GM19023 (cell line): ENCODE data around the gene KCNA10.

Experiments
- ATAC-seq: cut with Tn5 transposase; IDR thresholded peaks from one replicate; pipeline ENCODE4 v1.9.1; 2021; ENCODE audit warnings: mild to moderate bottlenecking, moderate library complexity; ENCODE audit not compliant: unreplicated experiment

KCNA10 gene

DNA sequence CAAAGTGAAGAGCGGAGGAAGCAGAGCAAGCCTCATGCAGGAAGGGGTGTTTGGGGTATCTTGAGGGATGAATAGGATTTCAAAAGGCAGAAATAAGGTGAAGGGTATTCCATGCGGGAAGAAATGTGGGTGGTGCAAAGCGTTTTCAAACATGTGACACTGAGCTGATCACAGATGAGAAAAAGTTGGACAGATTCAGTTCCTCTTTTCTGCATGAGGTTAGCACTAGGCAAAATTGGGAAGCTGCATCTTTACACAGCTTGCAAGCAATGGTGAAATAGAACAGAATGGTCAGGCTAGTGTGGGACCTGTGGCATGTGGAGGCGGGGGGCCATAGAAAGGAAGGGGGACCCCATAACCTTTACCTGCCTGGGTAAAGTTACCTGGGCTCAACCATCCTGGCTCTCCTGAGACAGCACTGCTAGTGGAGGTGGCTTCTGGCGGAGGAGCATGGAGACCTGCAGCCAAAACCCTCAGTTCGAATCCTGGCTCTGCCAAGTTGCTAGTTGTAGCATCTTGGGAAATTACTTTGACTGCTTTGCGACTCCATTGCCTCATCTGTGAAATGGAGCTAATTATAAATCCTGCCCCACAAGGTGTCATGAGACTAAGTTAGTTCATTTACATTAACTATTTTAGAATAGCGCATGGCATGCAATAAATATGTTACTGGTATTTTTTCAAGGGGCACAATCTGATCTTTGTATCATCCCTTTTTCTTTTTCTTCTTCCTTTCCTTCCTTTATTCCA lies 16.4 kb downstream of the KCNA10 start:
- ATAC-seq = no peak

GRCh38 chr1:110501488-110502132 lies 17.4 kb downstream of the KCNA10 start:
- ATAC-seq = no peak

DNA sequence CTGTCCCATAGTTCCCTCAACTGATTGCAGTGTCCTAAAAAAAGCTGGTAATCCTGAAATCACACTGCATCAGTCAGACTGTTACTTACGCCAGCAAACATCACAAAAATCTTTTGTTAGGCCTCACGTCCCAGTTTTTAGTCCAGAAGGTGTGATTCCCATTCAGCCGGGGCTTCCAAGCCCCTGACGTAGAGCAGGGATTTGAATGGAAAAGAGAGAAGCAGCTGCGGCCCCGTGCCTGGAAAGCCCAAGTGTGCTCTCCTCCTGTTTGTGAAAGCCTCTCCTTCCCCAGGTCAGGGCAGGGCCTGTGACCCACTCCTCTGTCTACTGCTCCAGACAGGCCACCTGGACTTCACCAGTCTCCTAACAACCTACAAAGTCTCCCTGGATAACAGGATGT lies 20.7 kb downstream of the KCNA10 start:
- no peak for ATAC-seq

GRCh38 chr1:110495926-110496600 lies 22.9 kb downstream of the KCNA10 start:
- ATAC-seq = no peak

GRCh38 chr1:110494522-110495406 lies 24.2 kb downstream of the KCNA10 start:
- ATAC-seq = no peak

GRCh38 chr1:110494036-110494435 lies 24.9 kb downstream of the KCNA10 start:
- ATAC-seq = no peak

DNA sequence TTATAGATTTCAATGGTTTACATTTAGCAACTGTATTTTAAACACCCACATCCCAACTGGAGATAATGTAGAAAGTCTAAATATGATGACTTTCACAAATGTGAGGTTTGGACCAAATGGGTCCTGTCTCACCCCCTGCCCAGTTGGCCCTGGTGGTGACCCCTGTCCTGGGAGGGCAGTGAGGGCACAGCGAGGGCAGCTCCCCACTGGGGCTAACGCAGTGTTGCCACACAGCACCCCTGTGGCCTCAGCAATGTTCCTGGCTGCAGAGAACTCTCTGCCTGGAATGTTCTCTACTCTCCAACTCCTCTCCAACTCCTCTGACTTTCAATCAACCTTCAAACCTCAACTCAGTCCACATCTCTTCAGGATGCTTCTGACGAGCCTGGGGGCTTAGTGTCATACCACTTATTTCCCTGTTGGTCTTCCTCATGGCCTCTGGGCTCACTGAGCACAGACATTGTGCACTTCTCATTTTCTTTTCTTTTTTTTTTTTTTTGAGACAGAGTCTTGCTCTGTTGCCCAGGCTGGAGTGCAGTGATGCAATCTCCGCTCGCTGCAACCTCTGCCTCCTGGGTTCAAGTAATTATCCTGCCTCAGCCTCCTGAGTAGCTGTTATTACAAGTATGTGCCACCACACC lies 25.8 kb downstream of the KCNA10 start:
- no peak for ATAC-seq

GRCh38 chr1:110492573-110492972 lies 26.4 kb downstream of the KCNA10 start:
- no peak for ATAC-seq

DNA sequence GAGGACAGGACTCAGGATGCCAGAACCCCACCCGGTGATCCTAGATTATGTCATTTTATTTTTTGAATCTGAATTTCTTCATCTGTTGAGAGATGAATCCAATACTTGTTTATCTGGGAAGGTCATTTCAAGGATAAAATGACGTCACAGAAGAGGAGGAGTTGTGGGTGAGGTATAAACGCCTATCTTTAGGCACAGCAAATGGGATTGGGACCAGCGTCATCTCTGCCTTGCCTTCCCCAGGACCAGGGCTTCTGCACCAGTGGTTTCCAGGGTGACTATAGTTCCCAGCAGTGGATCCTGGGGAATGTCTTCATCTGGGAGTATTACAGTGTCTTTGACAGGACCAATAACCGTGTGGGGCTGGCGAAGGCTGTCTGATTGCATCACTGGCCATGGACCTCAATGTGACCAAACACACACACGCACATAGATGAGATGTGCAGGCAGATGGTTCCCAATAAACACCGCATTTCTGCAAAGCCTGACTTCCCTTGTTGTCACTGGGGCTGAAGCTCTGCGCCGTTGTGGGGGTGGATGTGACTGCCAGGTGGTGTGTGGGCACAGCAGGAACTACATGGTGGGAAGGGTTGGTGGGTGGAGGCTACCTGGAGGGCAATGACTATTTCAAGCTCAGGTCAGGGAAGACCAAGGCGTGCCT lies 28.1 kb downstream of the KCNA10 start:
- no peak for ATAC-seq

GRCh38 chr1:110489973-110490542 lies 28.9 kb downstream of the KCNA10 start:
- no peak for ATAC-seq

DNA sequence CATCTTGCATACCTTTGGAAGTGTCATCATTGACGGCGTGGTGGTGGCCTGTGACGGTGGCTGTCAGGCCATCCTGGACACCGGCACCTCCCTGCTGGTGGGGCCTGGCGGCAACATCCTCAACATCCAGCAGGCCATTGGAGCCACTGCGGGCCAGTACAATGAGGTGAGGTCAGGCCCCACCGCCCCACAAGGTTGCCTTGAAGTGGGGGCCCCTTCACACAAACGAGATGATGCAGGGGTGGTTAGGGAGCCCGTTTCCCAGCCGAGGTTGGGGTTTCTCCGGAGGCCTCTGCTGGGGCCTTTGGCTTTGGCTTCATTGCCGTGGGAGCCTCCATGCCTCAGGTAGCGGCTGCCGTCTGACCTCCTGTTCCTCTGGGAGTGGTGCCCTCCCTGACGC lies 29.6 kb downstream of the KCNA10 start:
- ATAC-seq = no peak

- ATAC-seq = no peak
Measured at GRCh38 chr1:110488867-110489266, 30.1 kb downstream of the KCNA10 start.

GRCh38 chr1:110488161-110488560 lies 30.8 kb downstream of the KCNA10 start:
- ATAC-seq = no peak

GRCh38 chr1:110487726-110488125 lies 31.2 kb downstream of the KCNA10 start:
- no peak for ATAC-seq

DNA sequence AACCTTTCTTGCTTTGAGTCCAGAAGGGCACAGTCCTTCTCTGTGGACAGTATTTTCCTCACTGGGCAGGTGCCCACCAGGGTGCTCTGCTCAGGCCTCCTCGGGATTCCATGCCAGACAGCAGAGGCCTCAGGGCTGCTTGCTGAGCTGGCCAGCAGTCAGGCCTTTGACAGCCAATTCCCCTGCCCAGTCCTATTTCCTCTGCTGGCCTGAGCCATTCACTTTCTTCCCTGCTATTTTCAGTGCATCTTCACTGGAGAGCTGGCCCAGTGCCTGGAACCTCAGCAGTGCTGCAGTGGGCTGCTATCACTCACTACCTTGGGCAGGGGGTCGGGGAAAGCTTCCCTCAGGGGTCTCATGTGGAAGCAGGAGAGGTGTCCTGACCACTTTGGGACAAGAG lies 33.2 kb downstream of the KCNA10 start:
- ATAC-seq = no peak

DNA sequence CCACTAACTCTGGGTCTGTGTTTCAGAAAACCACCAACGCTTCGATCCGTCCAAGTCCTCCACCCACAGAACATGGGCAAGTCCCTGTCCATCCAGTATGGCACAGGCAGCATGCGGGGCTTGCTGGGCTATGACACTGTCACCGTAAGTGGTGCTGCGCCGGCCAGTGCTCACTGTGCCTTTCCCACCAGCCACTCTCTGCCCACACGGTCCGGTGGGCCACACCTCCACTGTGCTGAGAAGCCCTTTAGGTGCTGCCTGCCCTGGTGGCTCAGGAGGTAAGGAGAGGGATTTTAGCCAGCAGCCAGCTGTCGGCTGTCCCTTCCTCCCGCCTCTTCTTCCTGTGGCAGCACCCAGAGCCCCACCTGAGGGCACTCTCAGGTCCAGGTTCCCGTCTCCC lies 34.2 kb downstream of the KCNA10 start:
- no peak for ATAC-seq

- no peak for ATAC-seq
Measured at GRCh38 chr1:110483308-110483685, 35.7 kb downstream of the KCNA10 start.

DNA sequence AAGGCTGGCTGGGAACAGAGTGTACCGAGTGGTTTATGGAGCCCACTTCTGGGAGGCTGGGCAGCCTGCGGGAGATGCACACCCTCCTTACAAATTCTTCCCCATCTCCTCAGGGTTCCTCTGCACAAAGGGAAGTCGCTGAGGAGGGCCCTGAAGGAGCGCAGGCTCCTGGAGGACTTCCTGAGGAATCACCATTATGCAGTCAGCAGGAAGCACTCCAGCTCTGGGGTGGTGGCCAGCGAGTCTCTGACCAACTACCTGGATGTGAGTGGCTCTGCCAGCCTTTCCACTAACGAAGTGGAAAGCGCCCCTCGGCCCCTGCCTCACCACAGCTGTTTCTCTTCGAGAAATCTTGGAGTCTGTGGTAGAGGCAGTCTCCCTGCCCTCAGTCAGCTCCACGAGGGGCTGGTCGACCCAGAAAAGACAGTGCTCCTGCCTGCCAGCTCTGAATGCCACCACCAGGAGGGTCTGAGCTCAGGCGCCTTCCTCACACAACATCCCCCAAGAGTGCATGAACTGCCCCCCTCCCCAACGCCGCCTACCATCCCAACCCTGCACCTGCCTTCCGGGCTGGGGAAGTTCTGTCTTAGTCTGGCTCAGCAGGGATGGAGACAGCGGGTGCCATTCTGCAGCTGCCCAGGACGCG lies 36.2 kb downstream of the KCNA10 start:
- ATAC-seq = no peak

- no peak for ATAC-seq
Measured at GRCh38 chr1:110481968-110482623, 36.9 kb downstream of the KCNA10 start.
